MM.1S (cell line): ENCODE data around the gene ANKRD31.

Source experiments
- EZH2 ChIP-seq: fragments of 300-600 bp; sonication (generic); optimal IDR thresholded peaks from 2 replicates; pipeline ENCODE3; 2017; ENCODE audit warnings: low read depth, mild to moderate bottlenecking, antibody characterized with exemption, low read length, mixed read lengths
- EZH2phosphoT487 ChIP-seq: fragments of 300-600 bp; sonication (generic); IDR thresholded peaks from 2 replicates; pipeline ENCODE4 v1.6.1; 2018; ENCODE audit warnings: antibody characterized with exemption, low read length
- TF ChIP-seq, protein P1 (sequence below): fragments of 300-600 bp; sonication (generic); IDR thresholded peaks from 2 replicates; pipeline ENCODE4 v1.5.1; 2016; ENCODE audit warnings: antibody characterized with exemption, low read length, mixed read lengths

DNA sequence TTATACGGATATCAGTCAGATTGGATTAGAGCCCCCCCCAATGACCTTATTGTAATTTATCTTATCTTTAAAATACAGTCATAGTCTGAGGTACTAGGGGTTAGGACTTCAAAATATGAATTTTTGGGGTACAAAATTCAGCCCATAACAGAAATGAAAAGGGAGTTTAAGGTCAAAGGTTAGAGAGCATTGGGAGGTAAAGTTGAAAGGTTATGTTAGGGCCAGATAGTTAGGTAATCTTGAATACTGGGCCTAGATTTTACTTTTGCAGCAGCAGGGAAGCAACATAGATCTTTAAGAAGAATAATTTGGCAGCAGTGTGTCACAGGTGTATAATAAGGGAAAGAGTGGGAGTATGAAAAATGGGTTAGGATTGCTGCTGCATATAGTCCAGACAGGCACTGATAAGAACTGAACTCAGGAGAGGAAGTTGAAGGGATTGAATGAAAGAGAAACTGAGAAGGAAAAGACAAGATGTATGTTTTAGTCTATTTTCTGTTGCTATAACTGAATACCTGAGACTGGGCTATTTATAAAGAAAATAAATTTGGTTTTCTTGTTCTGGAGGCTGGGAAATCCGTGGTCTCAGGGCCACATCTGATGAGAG, 173.7 kb downstream of the ANKRD31 start:
- TF ChIP-seq, protein P1, sequence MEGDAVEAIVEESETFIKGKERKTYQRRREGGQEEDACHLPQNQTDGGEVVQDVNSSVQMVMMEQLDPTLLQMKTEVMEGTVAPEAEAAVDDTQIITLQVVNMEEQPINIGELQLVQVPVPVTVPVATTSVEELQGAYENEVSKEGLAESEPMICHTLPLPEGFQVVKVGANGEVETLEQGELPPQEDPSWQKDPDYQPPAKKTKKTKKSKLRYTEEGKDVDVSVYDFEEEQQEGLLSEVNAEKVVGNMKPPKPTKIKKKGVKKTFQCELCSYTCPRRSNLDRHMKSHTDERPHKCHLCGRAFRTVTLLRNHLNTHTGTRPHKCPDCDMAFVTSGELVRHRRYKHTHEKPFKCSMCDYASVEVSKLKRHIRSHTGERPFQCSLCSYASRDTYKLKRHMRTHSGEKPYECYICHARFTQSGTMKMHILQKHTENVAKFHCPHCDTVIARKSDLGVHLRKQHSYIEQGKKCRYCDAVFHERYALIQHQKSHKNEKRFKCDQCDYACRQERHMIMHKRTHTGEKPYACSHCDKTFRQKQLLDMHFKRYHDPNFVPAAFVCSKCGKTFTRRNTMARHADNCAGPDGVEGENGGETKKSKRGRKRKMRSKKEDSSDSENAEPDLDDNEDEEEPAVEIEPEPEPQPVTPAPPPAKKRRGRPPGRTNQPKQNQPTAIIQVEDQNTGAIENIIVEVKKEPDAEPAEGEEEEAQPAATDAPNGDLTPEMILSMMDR, result no peak
- TF ChIP-seq EZH2 (no peak), EZH2phosphoT487 (no peak)
